Astrocyte of the cerebellum (primary cell): Measurements from ENCODE around the gene RPH3AL.

Experiments
- DNase-seq: peaks from one replicate; pipeline ENCODE4 v3.0.0-alpha.2; 2011; ENCODE audit warnings: low read depth
- H3K4me3 ChIP-seq: 2 replicates; pipeline ENCODE4 v1.5.1; 2011; ENCODE audit warnings: mild to moderate bottlenecking, low read depth, low read length, moderate library complexity
- in situ Hi-C: cut with HindIII; loops from 2 replicates; pipeline ENCODE4 v1.10.0; 2017; ENCODE audit warnings: low sequenced_read_pairs
- TF ChIP-seq, protein P1 (sequence below): IDR thresholded peaks from 2 replicates; pipeline ENCODE4 v1.5.1; 2012; ENCODE audit warnings: low read length, low read depth, moderate library complexity, mild to moderate bottlenecking; ENCODE audit errors: missing control alignments

Gene RPH3AL

GRCh38 chr17:265718-266117, 86.9 kb downstream of the RPH3AL start:
- in situ Hi-C loops = loop anchor here (5.0 kb wide), 1 partner anchor 33 kb away; no protein-coding TSS in a partner anchor
- no peak overlapping the region for H3K4me3 ChIP-seq
- TF ChIP-seq, protein P1, sequence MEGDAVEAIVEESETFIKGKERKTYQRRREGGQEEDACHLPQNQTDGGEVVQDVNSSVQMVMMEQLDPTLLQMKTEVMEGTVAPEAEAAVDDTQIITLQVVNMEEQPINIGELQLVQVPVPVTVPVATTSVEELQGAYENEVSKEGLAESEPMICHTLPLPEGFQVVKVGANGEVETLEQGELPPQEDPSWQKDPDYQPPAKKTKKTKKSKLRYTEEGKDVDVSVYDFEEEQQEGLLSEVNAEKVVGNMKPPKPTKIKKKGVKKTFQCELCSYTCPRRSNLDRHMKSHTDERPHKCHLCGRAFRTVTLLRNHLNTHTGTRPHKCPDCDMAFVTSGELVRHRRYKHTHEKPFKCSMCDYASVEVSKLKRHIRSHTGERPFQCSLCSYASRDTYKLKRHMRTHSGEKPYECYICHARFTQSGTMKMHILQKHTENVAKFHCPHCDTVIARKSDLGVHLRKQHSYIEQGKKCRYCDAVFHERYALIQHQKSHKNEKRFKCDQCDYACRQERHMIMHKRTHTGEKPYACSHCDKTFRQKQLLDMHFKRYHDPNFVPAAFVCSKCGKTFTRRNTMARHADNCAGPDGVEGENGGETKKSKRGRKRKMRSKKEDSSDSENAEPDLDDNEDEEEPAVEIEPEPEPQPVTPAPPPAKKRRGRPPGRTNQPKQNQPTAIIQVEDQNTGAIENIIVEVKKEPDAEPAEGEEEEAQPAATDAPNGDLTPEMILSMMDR = no peak
- no peak for DNase-seq

DNA sequence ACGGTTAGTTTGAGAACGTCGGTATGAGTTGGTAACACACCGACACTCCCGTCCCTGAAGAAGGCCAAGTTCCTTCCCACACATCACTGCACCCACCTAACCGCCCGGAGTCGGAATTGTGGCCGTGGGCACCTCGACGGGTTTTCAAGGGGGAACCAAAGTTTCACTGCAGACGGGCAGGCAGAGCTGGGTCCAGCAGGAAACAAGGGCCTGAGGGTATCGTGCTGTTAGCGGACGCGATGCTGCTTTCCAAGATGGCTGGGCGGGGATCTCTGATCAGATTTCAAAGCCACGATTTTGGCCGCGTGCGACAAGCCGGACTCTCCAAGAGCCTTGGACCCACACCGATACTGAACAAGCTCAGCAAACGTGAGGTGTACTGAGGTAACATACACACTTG, 88.8 kb downstream of the RPH3AL start:
- DNase-seq = no peak
- in situ Hi-C loops = no loop called here
- H3K4me3 ChIP-seq = no peak overlapping the region
- TF ChIP-seq, protein P1 = no peak

DNA sequence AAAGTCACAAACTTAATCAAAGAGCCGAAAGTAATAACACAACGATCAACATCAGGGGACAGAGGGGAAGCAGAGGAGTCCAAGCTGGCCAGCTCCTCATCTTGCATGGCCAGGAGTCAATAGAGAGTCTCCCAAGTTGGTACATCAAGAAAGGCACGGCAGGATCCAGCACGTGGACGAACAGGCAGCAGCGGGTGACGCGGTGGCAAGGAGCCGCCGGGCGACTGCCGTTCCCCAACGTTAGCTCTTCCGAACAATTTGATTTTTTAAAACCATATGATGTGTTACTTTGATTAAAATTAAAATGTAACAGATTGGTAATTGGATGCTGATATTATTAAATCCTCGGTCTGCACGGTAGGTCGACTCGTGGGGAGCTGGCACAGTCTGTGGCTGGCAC, 89.3 kb downstream of the RPH3AL start:
- in situ Hi-C loops = no loop called here
- DNase-seq = no peak
- TF ChIP-seq, protein P1 = no peak
- no peak overlapping the region for H3K4me3 ChIP-seq

GRCh38 chr17:261635-262034, 91.0 kb downstream of the RPH3AL start:
- H3K4me3 ChIP-seq = no peak overlapping the region
- DNase-seq = no peak
- in situ Hi-C loops = no loop called here
- TF ChIP-seq, protein P1 = no peak

GRCh38 chr17:260944-261343, 91.7 kb downstream of the RPH3AL start:
- TF ChIP-seq, protein P1 = no peak
- in situ Hi-C loops = no loop called here
- no peak for DNase-seq
- no peak overlapping the region for H3K4me3 ChIP-seq

DNA sequence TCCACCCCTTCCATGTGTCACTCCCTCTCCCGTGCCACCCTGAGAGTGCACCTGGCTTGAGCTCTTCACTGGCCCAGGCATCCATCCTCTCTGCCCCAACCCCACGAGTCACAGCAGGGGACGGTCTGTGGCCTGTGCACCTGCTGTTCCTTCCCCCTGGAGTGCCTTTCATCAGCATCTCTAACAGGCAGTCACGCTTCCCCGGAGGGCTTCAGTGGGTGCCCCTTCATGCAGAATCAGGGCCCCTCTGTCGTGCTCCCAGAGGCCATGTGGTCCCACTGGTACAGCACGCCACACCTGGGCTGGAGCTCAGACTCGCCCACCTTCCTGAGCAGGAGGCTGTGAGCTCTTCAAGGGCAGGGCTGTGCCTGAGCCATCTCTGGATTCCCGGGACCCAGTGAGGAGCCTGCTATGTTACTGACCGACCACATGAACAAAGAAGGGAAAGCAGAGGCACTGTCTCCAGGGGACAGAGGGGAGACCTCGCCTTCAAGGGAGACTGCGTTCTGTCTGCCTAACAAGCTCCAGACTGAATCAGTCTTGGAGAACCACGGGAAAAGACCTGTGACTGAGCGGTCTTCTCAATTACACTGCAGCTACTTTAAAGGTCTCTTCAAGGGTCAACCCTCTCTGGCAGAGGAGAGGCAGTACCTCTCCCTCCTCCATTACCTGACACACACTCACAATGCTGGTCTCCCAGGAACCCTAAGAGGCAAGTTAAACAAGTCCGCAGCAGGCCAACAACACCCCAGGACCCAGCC, 92.4 kb downstream of the RPH3AL start:
- TF ChIP-seq, protein P1 = no peak
- in situ Hi-C loops = no loop called here
- DNase-seq = no peak
- H3K4me3 ChIP-seq = no peak overlapping the region
